ENCODE results near the gene HEXA. TPM values are rescaled to one million over a fixed set of nuclear protein-coding genes. Genes with fewer than 3 reads are reported as not detected.

The HEXA gene
- total and polyA plus RNA-seq, 2 of the 8 experiments (the other 6 are each of a cell fraction or from before 2014, with no cell fraction given), result 52.5 to 73.7 TPM

- TF ChIP-seq TCF12 (IDR thresholded peaks at IDR 0.05; ENCODE audit: low read depth, low read length), result no peak
- no peak for TF ChIP-seq SP1 (IDR thresholded peaks at IDR 0.05; ENCODE audit: low read depth, low read length)
- no peak for TF ChIP-seq CHD1 (IDR thresholded peaks at IDR 0.05; ENCODE audit: low read depth, low read length)
- TF ChIP-seq, protein P1, sequence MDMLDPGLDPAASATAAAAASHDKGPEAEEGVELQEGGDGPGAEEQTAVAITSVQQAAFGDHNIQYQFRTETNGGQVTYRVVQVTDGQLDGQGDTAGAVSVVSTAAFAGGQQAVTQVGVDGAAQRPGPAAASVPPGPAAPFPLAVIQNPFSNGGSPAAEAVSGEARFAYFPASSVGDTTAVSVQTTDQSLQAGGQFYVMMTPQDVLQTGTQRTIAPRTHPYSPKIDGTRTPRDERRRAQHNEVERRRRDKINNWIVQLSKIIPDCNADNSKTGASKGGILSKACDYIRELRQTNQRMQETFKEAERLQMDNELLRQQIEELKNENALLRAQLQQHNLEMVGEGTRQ (IDR thresholded peaks at IDR 0.05; ENCODE audit: low read length), result no peak
Observed at GRCh38 chr15:72340366-72340765, 35.4 kb downstream of the HEXA start (continued).
